ENCODE data around the gene TMCO4. TPM values are rescaled to one million over a fixed set of nuclear protein-coding genes. Genes with fewer than 3 reads are reported as not detected.
A peak's percentile ranks its signal among the peaks of the same experiment; 100 is the strongest.

TMCO4 gene
- polyA plus RNA-seq, 12 donors = 1.3 to 7.5 (median 1.9) TPM; not detected in 1

DNA sequence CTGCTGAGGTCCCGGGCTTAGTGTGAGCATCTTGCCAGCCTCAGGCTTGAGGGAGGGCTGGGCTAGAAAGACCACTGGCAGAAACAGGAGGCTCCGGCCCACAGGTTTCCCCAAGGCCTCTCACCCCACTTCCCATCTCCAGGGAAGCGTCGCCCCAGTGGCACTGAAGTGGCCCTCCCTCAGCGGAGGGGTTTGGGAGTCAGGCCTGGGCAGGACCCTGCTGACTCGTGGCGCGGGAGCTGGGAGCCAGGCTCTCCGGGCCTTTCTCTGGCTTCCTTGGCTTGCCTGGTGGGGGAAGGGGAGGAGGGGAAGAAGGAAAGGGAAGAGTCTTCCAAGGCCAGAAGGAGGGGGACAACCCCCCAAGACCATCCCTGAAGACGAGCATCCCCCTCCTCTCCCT is 142.2 kb downstream of the TMCO4 start:
- DNase-seq = no peak

- DNase-seq = no peak
Observed at GRCh38 chr1:19656780-19657466, 142.8 kb downstream of the TMCO4 start.

GRCh38 chr1:19656134-19656779 is 143.5 kb downstream of the TMCO4 start:
- DNase-seq = no peak

GRCh38 chr1:19655718-19656080 is 144.0 kb downstream of the TMCO4 start:
- no peak for DNase-seq

- DNase-seq = no peak
Observed at GRCh38 chr1:19654886-19655717, 144.6 kb downstream of the TMCO4 start.

GRCh38 chr1:19654386-19654785 is 145.3 kb downstream of the TMCO4 start:
- DNase-seq = no peak

DNA sequence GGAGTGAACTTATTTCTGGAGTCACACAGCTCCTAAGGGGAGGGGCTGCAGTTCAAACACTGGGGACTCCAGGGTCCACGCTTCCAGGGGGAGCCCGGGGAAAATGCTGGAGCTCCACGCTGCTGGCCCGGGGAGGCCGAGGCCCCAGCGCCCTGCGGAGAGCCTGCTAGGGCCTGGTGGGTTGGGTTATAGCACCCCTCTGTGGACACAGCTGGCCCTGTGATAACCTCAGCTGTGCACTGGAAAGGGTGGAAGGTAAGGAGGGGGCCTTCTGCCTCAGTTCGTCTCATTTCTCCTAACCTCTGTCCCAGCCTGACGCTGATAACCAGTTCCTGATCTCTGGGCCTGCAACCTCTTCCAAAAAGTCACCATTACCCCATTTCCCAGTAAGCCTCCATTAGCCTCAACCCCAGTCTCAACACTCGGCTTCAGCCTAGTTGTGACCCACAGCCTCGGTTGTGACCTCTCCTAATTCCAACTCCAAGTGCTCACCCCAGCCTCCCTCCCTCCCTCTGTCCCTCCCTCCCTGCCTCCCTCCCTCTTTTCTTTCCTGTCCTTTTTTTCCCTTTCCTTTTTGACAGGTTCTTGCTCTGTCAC is 148.5 kb downstream of the TMCO4 start:
- peak; percentile 60 for DNase-seq

DNA sequence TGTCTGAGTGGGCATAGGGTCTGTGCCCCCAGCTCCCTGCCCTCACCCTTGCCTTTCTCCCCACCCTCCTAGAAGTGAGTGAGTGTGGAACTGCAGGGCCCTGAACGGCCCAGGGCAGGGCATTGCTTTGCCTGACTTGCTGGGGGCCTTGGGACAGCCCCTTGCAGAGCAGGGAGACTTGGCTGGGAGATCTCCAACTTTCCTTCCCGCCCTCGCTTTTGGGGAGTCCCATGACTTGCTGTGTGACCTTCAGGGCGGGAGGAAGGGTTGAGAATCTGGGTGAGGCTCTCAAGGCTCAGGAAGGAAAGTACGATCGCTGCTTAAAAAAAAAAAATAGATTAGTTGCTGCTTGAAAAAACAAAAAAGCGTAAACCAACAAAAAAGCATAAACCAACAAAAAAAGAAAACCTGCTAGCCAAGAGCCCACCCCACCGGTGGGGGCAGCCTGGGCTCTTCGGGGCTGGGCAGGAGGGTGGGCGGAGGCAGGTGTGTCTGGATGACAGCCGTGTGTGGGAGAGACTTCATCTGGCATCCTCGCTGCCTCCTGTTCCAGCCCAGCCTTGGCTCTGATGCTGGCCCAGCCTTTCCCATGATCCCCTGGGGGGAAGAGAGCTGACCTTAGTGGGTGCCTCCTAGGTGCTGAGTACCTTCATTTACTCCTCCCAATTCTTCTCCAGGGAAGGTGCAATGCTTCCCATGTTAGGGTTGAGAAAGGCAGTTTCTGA is 149.1 kb downstream of the TMCO4 start:
- no peak for DNase-seq

DNA sequence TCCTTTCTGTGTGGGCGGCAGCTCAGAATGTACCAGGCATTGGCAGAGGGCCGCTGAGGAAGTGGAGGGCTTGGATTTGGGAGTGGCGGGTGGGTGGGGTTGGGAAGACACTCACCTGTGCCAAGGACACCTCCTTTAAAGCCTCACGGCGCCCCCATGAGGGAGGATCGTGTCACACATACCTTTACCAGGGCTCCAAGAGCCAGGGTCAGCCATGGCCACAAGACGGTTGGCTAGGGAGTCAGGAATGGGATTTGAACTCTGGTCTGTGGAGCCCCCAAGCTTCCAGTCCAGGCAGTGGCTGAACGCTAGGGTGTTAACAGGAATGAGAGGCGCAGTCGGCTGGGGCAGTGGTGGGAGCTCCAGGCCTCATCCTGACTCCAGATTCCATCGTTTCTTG is 151.0 kb downstream of the TMCO4 start:
- DNase-seq = no peak

GRCh38 chr1:19648239-19648638 is 151.5 kb downstream of the TMCO4 start:
- no peak for DNase-seq

GRCh38 chr1:19647643-19648042 is 152.1 kb downstream of the TMCO4 start:
- DNase-seq = no peak

DNA sequence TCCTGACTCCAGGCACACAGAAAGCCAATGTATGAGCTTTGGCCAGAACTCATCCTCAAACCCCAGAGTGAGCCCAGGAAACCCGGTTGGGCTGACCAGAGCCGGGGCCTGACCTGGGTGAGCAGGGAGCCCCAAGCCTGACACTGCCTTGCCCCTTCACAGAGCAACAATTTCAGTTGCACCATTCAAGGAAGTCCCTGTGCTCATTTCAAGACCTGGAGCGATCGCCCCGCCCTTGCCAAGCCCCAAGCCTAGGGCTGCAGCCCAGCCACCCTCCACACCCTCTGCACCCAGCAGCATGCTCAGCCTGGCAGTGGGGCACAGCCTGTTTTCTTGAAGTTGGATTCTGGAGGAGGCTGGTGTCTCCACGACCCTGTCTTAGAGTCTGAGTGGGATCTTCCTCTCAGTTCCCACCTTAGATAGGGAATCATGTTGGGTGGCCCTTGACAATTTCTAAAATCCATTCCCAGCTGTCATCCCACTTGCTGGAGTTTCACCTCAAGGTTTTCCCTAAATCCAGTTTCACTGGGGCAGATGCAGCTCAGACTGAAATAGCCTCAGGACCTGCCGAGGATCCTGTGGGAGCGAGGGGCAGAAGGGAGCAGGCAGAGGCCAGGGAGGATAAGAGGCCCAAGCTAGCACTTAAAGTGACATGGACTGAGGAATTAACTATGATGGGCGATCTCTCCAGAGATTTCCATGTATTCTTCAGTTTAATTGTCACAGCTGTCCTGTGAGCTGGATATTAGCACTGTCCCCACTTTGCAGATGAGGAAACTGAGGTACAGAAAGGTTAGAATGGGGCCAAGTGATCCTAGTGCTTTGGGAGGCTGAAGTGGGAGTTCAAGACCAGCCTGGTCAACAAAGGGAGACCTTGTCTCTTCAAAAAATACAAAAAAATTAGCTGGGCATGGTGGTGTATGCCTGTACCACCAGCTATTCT is 153.1 kb downstream of the TMCO4 start:
- DNase-seq = no peak

DNA sequence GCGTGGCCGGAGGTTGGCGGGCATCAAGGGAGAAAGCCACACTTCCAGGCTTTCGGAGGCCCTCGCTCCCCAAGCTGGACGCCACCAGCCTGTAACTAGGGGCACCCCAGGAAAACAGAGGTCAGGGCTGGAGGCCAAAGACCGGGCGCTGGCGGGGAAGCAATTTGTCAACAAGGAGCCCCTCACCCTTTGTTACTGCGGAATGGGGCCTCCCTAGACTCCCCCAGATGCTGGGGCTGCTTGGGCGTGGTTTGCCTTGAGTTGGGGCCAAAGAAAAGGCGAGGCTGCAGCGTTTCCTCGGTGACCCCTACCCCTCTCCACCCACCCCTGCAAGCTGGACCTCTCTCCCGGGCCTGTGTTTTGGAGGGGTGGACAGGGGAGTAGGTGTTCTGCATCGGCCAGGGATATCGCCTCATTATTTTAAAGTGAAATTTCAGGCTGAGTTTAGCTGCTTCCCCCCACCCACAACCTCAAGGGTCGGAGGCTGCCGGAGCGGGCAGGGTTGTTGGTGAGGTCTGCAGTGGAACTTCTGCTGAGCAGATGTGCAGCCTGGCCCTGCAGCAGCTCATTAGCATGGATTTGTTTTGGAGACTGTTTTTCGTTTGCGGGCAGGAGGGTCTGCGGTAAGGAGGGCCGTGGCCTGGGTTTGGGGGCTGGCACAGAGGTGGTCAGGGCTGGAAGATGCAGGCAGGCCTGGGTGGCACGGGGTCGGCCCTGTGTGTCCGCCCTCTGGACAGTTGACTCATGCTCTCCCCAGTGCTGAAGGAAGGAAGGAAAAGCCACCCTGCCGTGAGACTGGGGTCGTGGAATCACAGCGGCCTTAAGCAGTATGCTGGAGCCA is 154.1 kb downstream of the TMCO4 start:
- no peak for DNase-seq

GRCh38 chr1:19644681-19645410 is 154.9 kb downstream of the TMCO4 start:
- DNase-seq = no peak

DNA sequence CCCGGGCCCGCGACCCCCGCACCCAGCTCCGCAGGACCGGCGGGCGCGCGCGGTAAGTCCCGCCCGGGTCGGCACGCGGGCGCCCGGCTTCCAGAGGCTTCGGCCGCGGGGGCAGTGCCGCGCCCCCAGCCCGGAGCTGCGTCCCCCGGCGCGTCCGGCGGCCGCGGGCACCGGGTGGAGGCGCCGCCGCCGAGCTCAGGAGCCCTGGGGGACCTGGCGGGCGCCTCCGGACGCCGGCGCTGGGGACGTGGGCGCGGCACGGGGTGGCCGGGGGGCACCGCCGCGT is 155.4 kb downstream of the TMCO4 start:
- DNase-seq = no peak

- DNase-seq = peak; percentile 66
Observed at GRCh38 chr1:19643602-19644394, 155.9 kb downstream of the TMCO4 start, which contains the start of gene NBL1. Gene NBL1 (plus strand): TSS chr1:19644311. CDS start chr1:19655031, 10,720 bp downstream.

- DNase-seq = no peak
Observed at GRCh38 chr1:19643121-19643520, 156.6 kb downstream of the TMCO4 start.

Measured in muscle of arm (tissue), 12 donors.